H9 (cell line): ENCODE results near the gene VWA8. TPM values are rescaled to one million over a fixed set of nuclear protein-coding genes. Genes with fewer than 3 reads are reported as not detected.

Experiments
- DNase-seq: peaks from one replicate; pipeline ENCODE4 v3.0.0-alpha.2; 2017
- H2AFZ ChIP-seq: one replicate; pipeline ENCODE4 v1.6.1; 2013; ENCODE audit warnings: mild to moderate bottlenecking, low read length, control low read depth, moderate library complexity
- H2AK5ac ChIP-seq: 2 replicates; pipeline ENCODE4 v1.6.1; 2013; ENCODE audit warnings: low read length, control low read depth, mixed read lengths; ENCODE audit not compliant: insufficient read length
- H2BK120ac ChIP-seq: one replicate; pipeline ENCODE4 v1.6.1; 2013; ENCODE audit warnings: low read depth, mild to moderate bottlenecking, low read length, control low read depth, inconsistent platforms; ENCODE audit not compliant: poor library complexity, severe bottlenecking
- H2BK12ac ChIP-seq: 2 replicates; pipeline ENCODE4 v1.6.1; 2013; ENCODE audit warnings: low read length, control low read depth, mixed read lengths, low read depth; ENCODE audit not compliant: insufficient read length
- H2BK15ac ChIP-seq: 2 replicates; pipeline ENCODE4 v1.6.1; 2013; ENCODE audit warnings: low read depth, low read length, control low read depth
- H2BK20ac ChIP-seq: one replicate; pipeline ENCODE4 v1.6.1; 2013; ENCODE audit warnings: low read depth, mild to moderate bottlenecking, low read length, control low read depth, inconsistent platforms; ENCODE audit not compliant: poor library complexity, severe bottlenecking
- H2BK5ac ChIP-seq: 2 replicates; pipeline ENCODE4 v1.6.1; 2013; ENCODE audit warnings: low read length, control low read depth, mixed read lengths; ENCODE audit not compliant: insufficient read length
- H3K14ac ChIP-seq: 2 replicates; pipeline ENCODE4 v1.6.1; 2013; ENCODE audit warnings: low read length, control low read depth; ENCODE audit not compliant: insufficient read depth
- H3K18ac ChIP-seq: 2 replicates; pipeline ENCODE4 v1.6.1; 2013; ENCODE audit warnings: low read depth, mild to moderate bottlenecking, mixed read lengths, low read length, control low read depth; ENCODE audit not compliant: insufficient read length
- H3K23ac ChIP-seq: 2 replicates; pipeline ENCODE4 v1.6.1; 2013; ENCODE audit warnings: low read length, control low read depth, mixed read lengths, low read depth; ENCODE audit not compliant: insufficient read length
- H3K23me2 ChIP-seq: 2 replicates; pipeline ENCODE4 v1.6.1; 2013; ENCODE audit warnings: low read depth, mild to moderate bottlenecking, mixed read lengths, low read length, control low read depth; ENCODE audit not compliant: insufficient read length, poor library complexity, severe bottlenecking
- H3K27ac ChIP-seq: 2 replicates; pipeline ENCODE4 v1.5.1; 2013; ENCODE audit warnings: low read length, control low read depth, mixed read lengths, low read depth; ENCODE audit not compliant: insufficient read length
- H3K27me3 ChIP-seq: 2 replicates; pipeline ENCODE4 v1.6.1; 2013; ENCODE audit warnings: low read length, control low read depth, inconsistent platforms; ENCODE audit not compliant: insufficient read depth
- H3K4ac ChIP-seq: 2 replicates; pipeline ENCODE4 v1.6.1; 2013; ENCODE audit warnings: low read depth, mild to moderate bottlenecking, control low read depth, inconsistent platforms, low read length, moderate library complexity
- H3K4me1 ChIP-seq: 2 replicates; pipeline ENCODE4 v1.6.1; 2013; ENCODE audit warnings: low read length, control low read depth, inconsistent platforms; ENCODE audit not compliant: insufficient read depth
- H3K4me2 ChIP-seq: 2 replicates; pipeline ENCODE4 v1.6.1; 2013; ENCODE audit warnings: low read length, control low read depth, mixed read lengths; ENCODE audit not compliant: insufficient read length, insufficient read depth
- H3K56ac ChIP-seq: 2 replicates; pipeline ENCODE4 v1.6.1; 2013; ENCODE audit warnings: low read depth, mild to moderate bottlenecking, mixed read lengths, low read length, control low read depth; ENCODE audit not compliant: insufficient read length
- H3K79me1 ChIP-seq: 2 replicates; pipeline ENCODE4 v1.6.1; 2013; ENCODE audit warnings: low read depth, mild to moderate bottlenecking, moderate library complexity, low read length, control low read depth, inconsistent platforms; ENCODE audit not compliant: insufficient read depth, poor library complexity, severe bottlenecking
- H3K79me2 ChIP-seq: 2 replicates; pipeline ENCODE4 v1.6.1; 2013; ENCODE audit warnings: low read length, control low read depth, inconsistent platforms; ENCODE audit not compliant: insufficient read depth
- H3K9ac ChIP-seq: 2 replicates; pipeline ENCODE4 v1.6.1; 2013; ENCODE audit warnings: low read length, control low read depth, mixed read lengths; ENCODE audit not compliant: insufficient read length; ENCODE audit errors: extremely low read depth
- H3K9me3 ChIP-seq: one replicate; pipeline ENCODE4 v1.6.1; 2013; ENCODE audit warnings: low read depth, low read length, inconsistent platforms; ENCODE audit not compliant: control insufficient read depth
- H3T11ph ChIP-seq: one replicate; pipeline ENCODE4 v1.6.1; 2013; ENCODE audit warnings: mild to moderate bottlenecking, low read length, control low read depth, inconsistent platforms
- H4K20me1 ChIP-seq: one replicate; pipeline ENCODE4 v1.6.1; 2013; ENCODE audit not compliant: control insufficient read depth, insufficient read length, insufficient read depth
- H4K5ac ChIP-seq: 2 replicates; pipeline ENCODE4 v1.6.1; 2013; ENCODE audit warnings: low read depth, mild to moderate bottlenecking, mixed read lengths, low read length, control low read depth; ENCODE audit not compliant: insufficient read length
- H4K8ac ChIP-seq: replicated peaks from 2 replicates; pipeline ENCODE4 v1.6.1; 2013; ENCODE audit warnings: low read length, control low read depth, mixed read lengths, low read depth; ENCODE audit not compliant: insufficient read length
- H4K91ac ChIP-seq: 2 replicates; pipeline ENCODE4 v1.6.1; 2013; ENCODE audit warnings: low read depth, mild to moderate bottlenecking, moderate library complexity, mixed read lengths, low read length, control low read depth; ENCODE audit not compliant: insufficient read length
- H3K27ac Mint-ChIP-seq, 3 experiments: 2 replicates in 2 of 3; 3 replicates in 1 of 3; pipeline ENCODE4 v1.8.0; 2020 to 2021; ENCODE audit warnings: mixed read lengths in 3 of 3, mild to moderate bottlenecking in 1 of 3, moderate library complexity in 1 of 3
- H3K27me3 Mint-ChIP-seq: 2 replicates; pipeline ENCODE4 v1.8.0; 2021; ENCODE audit warnings: low read depth, mild to moderate bottlenecking, moderate library complexity, mixed read lengths
- H3K36me3 Mint-ChIP-seq, 3 experiments: 2 replicates in 2 of 3; 3 replicates in 1 of 3; pipeline ENCODE4 v1.8.0; 2020 to 2021; ENCODE audit warnings: low read depth in 3 of 3, mixed read lengths in 3 of 3; ENCODE audit not compliant: insufficient read depth in 1 of 3
- H3K4me1 Mint-ChIP-seq, 2 experiments: 2 replicates each; pipeline ENCODE4 v1.8.0; 2020; ENCODE audit warnings: mixed read lengths in 2 of 2
- H3K4me3 Mint-ChIP-seq, 2 experiments: 2 replicates in 1 of 2; 3 replicates in 1 of 2; pipeline ENCODE4 v1.8.0; 2020 to 2021; ENCODE audit warnings: mild to moderate bottlenecking in 2 of 2, mixed read lengths in 2 of 2, moderate library complexity in 1 of 2
- H3K9me3 Mint-ChIP-seq, 2 experiments: 2 replicates in 1 of 2; 3 replicates in 1 of 2; pipeline ENCODE4 v1.8.0; 2020; ENCODE audit warnings: mild to moderate bottlenecking in 2 of 2, mixed read lengths in 2 of 2, moderate library complexity in 1 of 2
- WGBS: extraction: QIAGEN DNeasy Blood & Tissue Kit; methylation state at CpG from one replicate; pipeline ENCODE4 v1.1.7; 2013; ENCODE audit warnings: missing lambda C conversion rate, low lambda C conversion rate, mixed read lengths; ENCODE audit not compliant: insufficient read length; ENCODE audit errors: extremely low coverage; 5-methylcytosine and 5-hydroxymethylcytosine counted together
- total RNA-seq: library from RNA; stranded (reverse); gene quantifications from 2 replicates; pipeline ENCODE4 v1.2.1, GENCODE V29; 2021
- TF ChIP-seq, protein P1 (sequence below): fragments of 200-600 bp; sonication (generic); conservative IDR thresholded peaks from 3 replicates; pipeline ENCODE4 v1.8.0; 2021; ENCODE audit warnings: antibody characterized with exemption, mild to moderate bottlenecking

VWA8 gene
- total RNA-seq, 1 experiment from 2014 or later: 17.4 TPM

DNA sequence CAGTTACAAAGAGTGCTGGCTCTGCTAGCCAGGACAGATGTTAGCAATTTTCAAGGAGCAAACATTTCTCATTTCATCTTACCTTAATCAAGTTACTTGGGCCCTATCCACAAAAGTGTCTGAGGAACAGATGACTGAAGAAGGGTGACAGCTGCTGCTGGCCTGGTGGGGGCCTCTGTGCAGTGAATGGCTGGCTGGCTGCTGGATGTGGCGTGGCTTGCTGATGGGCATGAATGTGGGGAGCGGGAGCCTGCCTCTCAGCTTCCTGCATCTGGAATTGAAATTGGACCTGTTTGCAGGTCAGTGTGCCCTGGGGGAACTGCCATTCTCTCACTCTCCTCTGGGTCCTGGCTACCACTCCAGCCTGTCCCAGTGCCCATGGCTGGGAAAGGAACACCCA, 408.9 kb downstream of the VWA8 start:
- no peak overlapping the region for H3K23ac ChIP-seq

More for the DNA sequence above, 408.9 kb downstream of the VWA8 start:
- no peak overlapping the region; the same call in 1 of the 2 replicates for H3K14ac ChIP-seq
- H3K4ac ChIP-seq: no peak overlapping the region
- Mint-ChIP-seq H3K9me3 (no peaks in the 10 kb centered on the region), H3K4me1 (peaks cover 3 to 7% of the 10 kb centered on the region in 2 experiments; a peak in 3 of 4 replicates), H3K27me3 (no peaks in the 10 kb centered on the region), H3K4me3 (no peak overlapping the region), H3K27ac (no peak overlapping the region), H3K36me3 (no peaks in the 10 kb centered on the region; a peak in 1 of 7 replicates)
- no peak overlapping the region for H2BK5ac ChIP-seq
- H2BK12ac ChIP-seq: no peak overlapping the region
- DNase-seq: no peak
- no peak overlapping the region for H3K18ac ChIP-seq
- no peaks in the 10 kb centered on the region for H3K79me1 ChIP-seq
- no peak overlapping the region for H3K4me2 ChIP-seq
- H3K9me3 ChIP-seq: no peaks in the 10 kb centered on the region
- no peak overlapping the region for H4K8ac ChIP-seq
- H4K20me1 ChIP-seq: no peaks in the 10 kb centered on the region
- no peaks in the 10 kb centered on the region for H3K23me2 ChIP-seq
- no peaks in the 10 kb centered on the region for H3K79me2 ChIP-seq
- no peak overlapping the region for H3K56ac ChIP-seq
- H2BK20ac ChIP-seq: no peak overlapping the region
- no peak overlapping the region for H2AFZ ChIP-seq
- no peaks in the 10 kb centered on the region for H3K27me3 ChIP-seq
- no peak overlapping the region for H4K5ac ChIP-seq
- no peak overlapping the region for H3K27ac ChIP-seq
- no peak overlapping the region for H2BK120ac ChIP-seq
- no peak overlapping the region for H3K9ac ChIP-seq
- no peak overlapping the region for H4K91ac ChIP-seq
- TF ChIP-seq, protein P1, sequence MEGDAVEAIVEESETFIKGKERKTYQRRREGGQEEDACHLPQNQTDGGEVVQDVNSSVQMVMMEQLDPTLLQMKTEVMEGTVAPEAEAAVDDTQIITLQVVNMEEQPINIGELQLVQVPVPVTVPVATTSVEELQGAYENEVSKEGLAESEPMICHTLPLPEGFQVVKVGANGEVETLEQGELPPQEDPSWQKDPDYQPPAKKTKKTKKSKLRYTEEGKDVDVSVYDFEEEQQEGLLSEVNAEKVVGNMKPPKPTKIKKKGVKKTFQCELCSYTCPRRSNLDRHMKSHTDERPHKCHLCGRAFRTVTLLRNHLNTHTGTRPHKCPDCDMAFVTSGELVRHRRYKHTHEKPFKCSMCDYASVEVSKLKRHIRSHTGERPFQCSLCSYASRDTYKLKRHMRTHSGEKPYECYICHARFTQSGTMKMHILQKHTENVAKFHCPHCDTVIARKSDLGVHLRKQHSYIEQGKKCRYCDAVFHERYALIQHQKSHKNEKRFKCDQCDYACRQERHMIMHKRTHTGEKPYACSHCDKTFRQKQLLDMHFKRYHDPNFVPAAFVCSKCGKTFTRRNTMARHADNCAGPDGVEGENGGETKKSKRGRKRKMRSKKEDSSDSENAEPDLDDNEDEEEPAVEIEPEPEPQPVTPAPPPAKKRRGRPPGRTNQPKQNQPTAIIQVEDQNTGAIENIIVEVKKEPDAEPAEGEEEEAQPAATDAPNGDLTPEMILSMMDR: no peak
- no CpG with 5 or more reads among the region's 2 CpGs for WGBS
- no peak overlapping the region for H3T11ph ChIP-seq
- H2AK5ac ChIP-seq: no peak overlapping the region
- H2BK15ac ChIP-seq: no peak overlapping the region
- H3K4me1 ChIP-seq: no peaks in the 10 kb centered on the region
